ENCODE measurements around the gene ZBED1.
"Not testable (repeated sequence)": the region's sequence is repeated elsewhere in the genome, so short reads cannot be mapped to it uniquely, and the experiment has no call there.

The ZBED1 gene

DNA sequence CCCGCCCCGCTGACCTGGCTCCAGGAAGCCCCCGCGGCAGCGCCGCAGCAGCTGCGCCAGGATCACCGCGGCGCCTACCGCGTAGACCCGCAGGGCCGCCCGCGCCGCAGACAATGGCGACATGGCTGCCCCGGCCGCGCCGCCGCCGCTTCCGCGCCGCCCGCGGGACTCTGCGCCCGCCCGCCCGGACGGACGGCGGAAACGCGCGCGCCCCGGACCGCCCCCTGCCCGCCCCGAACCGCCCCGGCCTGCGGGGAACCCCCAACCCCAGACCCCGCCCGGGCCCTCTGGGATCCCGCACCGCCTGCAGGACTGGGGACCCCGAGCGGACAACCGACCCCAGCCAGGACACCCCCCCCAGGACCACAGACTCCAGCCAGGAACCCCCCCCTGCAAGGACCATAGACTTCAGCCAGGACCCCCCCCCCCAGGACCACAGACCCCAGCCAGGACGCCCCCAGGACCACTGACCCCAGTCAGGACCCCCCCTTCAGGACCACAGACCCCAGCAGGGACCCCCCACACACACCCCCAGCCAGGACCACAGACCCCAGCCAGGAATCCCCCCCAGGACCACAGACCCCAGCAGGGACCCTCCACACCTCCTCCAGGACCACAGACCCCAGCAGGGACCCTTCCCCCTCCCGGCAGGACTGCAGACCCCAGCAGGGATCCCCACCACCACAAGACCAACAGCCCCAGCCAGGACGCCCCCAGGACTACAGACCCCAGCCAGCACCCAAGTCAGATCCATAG, at the start of gene ZBED1, which contains the start of gene DHRSX:
TSS of gene ZBED1 (minus strand) at position 174 of the 756 bp plus-strand sequence. CDS start 10,257 bp downstream, outside the sequence.
TSS of gene DHRSX (minus strand) at position 174 of the 756 bp plus-strand sequence. CDS start at position 123, 51 bp downstream.
- peak; percentile 20 to 47 for DNase-seq (ENCODE audit: low read depth in 2 of 2)

- DNase-seq (ENCODE audit: low read depth in 2 of 2), result no peak
These were observed 49.1 kb upstream of the ZBED1 start for GRCh38 chrX:2549876-2550275.

- no peak for DNase-seq (ENCODE audit: low read depth in 2 of 2)
These were observed 48.1 kb upstream of the ZBED1 start for GRCh38 chrX:2548711-2549423.

- DNase-seq (ENCODE audit: low read depth in 2 of 2), result no peak
These were observed 47.0 kb upstream of the ZBED1 start for GRCh38 chrX:2547736-2548135.

DNA sequence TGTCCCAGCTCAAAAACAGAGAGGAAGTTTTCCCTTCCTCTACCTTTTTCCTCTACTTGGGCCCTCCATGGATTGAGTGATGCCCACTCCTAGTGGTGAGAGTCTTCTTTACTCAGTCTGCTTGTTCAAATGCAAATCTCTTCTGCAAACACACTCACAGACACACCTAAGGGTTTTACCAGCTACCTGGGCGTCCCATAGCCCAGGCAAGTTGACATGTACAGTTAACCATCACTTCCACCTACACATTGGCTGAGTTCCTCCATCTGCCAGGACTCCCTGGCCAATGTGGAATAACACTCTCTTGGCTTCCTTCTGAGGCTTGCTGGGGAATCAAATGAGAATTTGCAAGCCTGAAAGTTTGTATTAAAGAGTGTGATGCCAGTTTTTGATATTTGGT, 45.7 kb upstream of the ZBED1 start:
- no peak for DNase-seq (ENCODE audit: low read depth in 2 of 2)

DNA sequence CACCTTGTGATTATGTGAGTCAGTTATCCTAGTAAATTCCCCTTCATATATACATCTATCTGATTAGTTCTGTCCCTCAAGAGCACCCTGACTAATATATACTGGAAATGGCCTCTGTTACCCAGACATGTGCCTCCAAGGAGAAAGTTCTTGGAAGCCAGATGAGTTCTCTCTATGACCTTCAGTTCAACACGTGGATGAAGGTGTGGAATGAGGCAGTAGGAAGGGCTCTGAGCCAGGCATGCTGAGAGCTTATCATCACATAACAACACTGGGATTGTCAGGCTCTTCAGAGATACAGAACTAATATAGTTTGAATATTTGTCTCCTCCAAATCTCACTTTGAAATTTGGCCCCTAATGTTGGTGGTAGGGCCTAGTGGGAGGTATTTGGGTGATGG, 44.4 kb upstream of the ZBED1 start:
- DNase-seq (ENCODE audit: low read depth in 2 of 2), result no peak

DNA sequence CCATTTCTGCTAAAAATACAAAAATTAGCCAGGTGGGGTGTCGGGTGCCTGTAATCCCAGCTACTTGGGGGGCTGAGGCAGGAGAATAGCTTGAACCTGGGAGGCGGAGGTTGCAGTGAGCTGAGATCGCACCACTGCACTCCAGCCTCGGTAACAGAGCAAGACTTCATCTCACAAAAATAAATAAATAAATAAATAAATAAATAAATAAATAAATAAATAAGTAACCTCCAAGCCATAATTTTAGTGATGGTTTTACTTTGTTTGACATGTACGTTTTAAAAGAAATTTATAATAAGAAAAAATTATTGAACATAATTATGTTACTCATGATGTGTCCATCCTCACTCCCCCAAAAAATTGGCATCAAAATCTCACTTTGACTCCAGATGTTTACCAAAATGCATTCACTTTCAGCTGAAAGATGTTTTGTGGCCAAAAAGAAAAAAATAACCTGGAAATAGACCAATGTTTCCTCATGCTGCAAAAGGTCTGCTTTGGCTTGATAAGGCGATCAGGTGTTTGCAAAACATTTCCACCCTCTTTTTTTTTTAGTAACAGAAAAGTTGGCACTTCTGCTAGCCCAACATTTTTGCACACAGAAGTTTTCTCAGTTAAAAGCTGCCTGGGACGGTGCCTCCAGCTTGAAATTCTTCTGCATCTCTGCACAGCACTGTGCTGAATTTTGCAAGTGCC, 42.2 kb upstream of the ZBED1 start:
- no peak for DNase-seq (ENCODE audit: low read depth in 2 of 2)

GRCh38 chrX:2541603-2542002, 40.8 kb upstream of the ZBED1 start:
- no peak for DNase-seq (ENCODE audit: low read depth in 2 of 2)

DNA sequence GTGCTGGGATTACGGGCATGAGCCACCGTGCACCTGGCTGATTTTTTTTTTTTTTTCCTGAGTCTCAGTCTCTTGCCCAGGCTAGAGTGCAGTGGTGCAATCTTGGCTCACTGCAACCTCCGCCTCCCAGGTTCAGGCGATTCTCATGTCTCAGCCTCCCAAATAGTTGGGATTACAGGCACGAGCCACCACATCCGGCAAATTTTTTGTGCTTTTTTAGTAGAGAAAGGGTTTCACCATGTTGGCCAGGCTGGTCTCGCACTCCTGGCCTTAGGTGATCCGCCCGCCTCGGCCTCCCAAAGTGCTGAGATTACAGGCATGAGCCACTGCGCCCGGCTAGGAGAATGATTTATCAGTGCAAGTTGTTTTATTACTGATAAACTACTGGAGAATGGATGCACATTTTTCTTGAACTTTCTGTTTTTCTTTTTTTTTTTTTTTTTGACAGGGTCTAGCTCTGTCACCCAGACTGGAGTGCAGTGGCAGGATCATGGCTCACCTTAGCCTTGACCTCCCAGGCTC, 39.7 kb upstream of the ZBED1 start:
- no peak for DNase-seq (ENCODE audit: low read depth in 2 of 2)

DNA sequence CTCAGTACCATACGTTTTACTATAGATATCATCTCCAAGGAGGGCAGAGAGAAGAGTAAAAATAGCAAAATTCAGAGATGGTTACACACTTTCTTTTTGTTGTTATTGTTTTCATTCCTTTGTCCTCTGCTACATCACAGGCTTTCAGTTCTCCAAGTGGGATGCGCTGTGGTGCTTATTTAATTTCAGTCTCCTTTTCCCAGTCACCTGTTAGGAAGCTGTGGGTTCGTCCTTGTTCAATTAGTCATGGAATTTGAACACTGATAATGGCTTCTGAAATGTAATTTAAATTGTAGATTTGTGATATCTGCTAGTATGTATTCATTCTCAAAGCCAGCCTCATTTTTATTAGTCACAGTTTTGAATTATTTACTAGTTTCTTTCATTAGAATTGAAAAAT, 38.8 kb upstream of the ZBED1 start:
- no peak for DNase-seq (ENCODE audit: low read depth in 2 of 2)

GRCh38 chrX:2538031-2538757, 37.4 kb upstream of the ZBED1 start:
- DNase-seq (ENCODE audit: low read depth in 2 of 2), result no peak

DNA sequence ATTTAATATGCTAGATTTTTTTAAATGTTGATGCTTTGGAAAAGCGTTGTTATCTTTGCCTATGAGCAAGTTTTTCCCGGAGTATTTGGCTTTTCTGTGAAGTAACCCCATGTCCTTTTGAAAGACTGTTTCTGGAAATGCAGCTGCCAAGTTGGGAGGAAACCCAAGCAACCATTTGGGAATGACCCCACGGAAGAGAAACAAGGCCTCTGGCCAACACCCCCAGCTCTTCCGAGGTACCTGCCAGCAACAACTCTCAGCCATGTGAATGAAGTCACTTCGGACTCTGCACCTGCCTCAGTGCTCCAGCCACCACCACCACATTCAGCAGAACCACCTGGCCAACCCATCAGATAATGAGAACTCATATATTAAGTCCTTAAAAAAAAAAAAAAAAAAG, 36.2 kb upstream of the ZBED1 start:
- no peak for DNase-seq (ENCODE audit: low read depth in 2 of 2)

DNA sequence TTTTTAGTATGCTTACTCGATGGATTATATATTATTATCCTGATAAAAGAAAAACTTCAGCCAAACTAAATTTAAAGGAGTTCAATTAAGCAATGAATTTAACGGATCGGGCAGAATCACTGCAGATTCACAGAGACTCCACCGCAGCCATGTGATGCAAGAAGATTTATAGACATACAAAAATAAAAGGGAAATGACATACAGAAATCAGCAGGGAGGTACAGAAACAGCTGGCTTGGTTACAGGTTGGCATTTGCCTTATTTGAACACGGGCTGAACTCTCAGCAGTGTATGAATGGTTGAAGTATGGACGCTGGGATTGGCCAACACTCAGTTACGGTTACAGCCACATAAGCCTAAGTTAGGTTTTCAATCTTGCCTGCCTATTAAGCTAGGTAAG, 35.4 kb upstream of the ZBED1 start:
- DNase-seq (ENCODE audit: low read depth in 2 of 2), result no peak

DNA sequence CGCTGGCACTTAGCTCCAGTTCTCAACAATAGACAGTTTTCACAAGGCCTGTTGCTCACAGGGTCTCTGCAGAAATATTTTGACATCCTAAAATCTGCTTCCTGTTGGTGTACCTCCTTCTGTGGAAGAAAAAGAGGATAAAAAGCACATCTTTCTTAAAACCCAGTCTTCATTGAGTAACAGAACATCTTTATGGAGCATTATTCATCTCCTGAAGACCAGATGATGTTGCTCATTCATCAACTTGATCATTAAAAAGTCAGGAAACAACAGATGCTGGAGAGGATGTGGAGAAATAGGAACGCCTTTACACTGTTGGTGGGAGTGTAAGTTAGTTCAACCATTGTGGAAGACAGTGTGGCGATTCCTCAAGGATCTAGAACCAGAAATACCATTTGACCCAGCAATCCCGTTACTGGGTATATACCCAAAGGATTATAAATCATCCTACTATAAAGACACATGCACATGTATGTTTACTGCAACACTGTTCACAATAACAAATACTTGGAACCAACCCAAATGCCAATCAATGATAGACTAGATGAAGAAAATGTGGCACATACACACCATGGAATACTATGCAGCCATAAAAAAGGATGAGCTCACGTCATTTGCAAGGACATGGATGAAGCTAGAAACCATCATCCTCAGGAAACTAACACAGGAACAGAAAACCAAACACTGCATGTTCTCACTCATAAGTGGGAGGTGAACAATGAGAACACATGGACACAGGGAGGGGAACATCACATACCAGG, 33.7 kb upstream of the ZBED1 start:
- not testable (repeated sequence) for DNase-seq (ENCODE audit: low read depth in 2 of 2)

GRCh38 chrX:2533424-2533823, 32.6 kb upstream of the ZBED1 start:
- DNase-seq (ENCODE audit: low read depth in 2 of 2), result no peak

DNA sequence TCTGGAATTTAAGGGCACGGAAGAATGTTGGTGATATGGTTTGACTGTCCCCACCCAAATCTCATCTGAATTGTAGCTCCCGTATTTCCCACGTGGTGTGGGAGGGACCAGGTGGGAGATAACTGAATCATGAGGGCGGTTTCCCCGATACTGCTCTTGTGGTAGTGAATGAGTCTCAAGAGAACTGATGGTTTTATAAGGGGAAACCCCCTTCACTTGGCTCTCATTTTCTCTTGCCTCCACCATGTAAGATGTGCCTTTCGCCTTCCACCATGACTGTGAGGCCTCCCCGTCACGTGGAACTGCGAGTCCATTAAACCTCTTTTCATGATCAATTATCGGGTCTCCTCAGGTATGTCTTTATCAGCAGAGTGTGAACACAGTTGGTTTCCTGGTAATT, 25.6 kb upstream of the ZBED1 start:
- DNase-seq (ENCODE audit: low read depth in 2 of 2), result no peak

GRCh38 chrX:2523911-2524310, 23.1 kb upstream of the ZBED1 start:
- DNase-seq (ENCODE audit: low read depth in 2 of 2), result no peak

DNA sequence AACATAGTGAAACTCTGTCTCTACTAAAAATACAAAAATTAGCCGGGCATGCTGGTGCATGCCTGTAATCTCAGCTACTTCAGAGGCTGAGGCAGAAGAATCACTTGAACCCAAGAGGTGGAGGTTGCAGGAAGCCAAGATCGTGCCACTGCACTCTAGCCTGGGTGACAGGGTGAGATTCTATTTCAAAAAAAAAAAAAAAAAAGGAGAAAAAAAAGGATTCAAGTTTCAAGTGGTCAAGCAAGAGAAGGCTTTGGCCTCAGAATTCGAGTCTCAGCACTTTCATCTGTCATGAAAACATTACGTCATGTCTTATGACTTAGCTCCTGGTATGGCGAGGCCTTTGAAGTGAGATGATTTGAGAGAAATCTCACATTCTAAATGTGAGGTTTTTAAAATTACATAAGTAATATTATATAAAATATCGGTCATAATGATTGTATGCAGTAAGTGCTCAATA, 21.2 kb upstream of the ZBED1 start:
- DNase-seq (ENCODE audit: low read depth in 2 of 2), result no peak

GRCh38 chrX:2521092-2521926, 20.5 kb upstream of the ZBED1 start:
- no peak for DNase-seq (ENCODE audit: low read depth in 2 of 2)

GRCh38 chrX:2520539-2520938, 19.8 kb upstream of the ZBED1 start:
- no peak for DNase-seq (ENCODE audit: low read depth in 2 of 2)
